K562 (cell line): ENCODE measurements around the gene FIS1. TPM values are rescaled to one million over a fixed set of nuclear protein-coding genes. Genes with fewer than 3 reads are reported as not detected.

Experiments
- FOXM1 ChIP-seq, 2 experiments: fragments of 450-650 bp in 1 of 2; sonication (generic) in 1 of 2; formaldehyde crosslinking in 1 of 2; IDR thresholded peaks; 2 replicates each; pipeline versions ENCODE4 v1.6.1 to v1.9.0; 2017 to 2022; ENCODE audit warnings: low read depth in 2 of 2, mild to moderate bottlenecking in 2 of 2, missing genetic modification reagents in 1 of 2, moderate library complexity in 1 of 2
- IRF9 ChIP-seq: fragments of 450-650 bp; IDR thresholded peaks from 2 replicates; pipeline ENCODE4 v1.6.1; 2016; ENCODE audit warnings: missing biosample characterization, missing genetic modification characterization
- RBM34 ChIP-seq: fragments of 200-400 bp; formaldehyde crosslinking; IDR thresholded peaks from 2 replicates; pipeline ENCODE4 v1.6.1; 2018; ENCODE audit warnings: low read length, borderline replicate concordance; ENCODE audit not compliant: insufficient read depth
- SPI1 ChIP-seq: IDR thresholded peaks from 2 replicates; pipeline ENCODE4 v1.6.1; 2011; ENCODE audit warnings: low read depth, low read length, control low read depth, borderline replicate concordance
- STAT5B ChIP-seq: fragments of 250-450 bp; sonication (Bioruptor Pico); IDR thresholded peaks from 2 replicates; pipeline ENCODE4 v1.8.0; 2021; ENCODE audit warnings: mild to moderate bottlenecking, inconsistent platforms
- ZBTB9 ChIP-seq: fragments of 450-650 bp; formaldehyde crosslinking; IDR thresholded peaks from 2 replicates; pipeline ENCODE4 v1.4.0; 2020; ENCODE audit warnings: mild to moderate bottlenecking, moderate library complexity
- ZFP30 ChIP-seq: fragments of 250-450 bp; sonication (Bioruptor Pico); IDR thresholded peaks from 2 replicates; pipeline ENCODE4 v1.8.0; 2022; ENCODE audit warnings: moderate library complexity, mild to moderate bottlenecking, inconsistent platforms, borderline replicate concordance
- ZFP36 ChIP-seq: fragments of 150-350 bp; IDR thresholded peaks from 2 replicates; pipeline ENCODE4 v1.6.1; 2018; ENCODE audit warnings: low read length, low read depth; ENCODE audit not compliant: partially characterized antibody
- ZNF175 ChIP-seq: fragments of 200-800 bp; sonication (Bioruptor generic); IDR thresholded peaks from 2 replicates; pipeline ENCODE4 v1.6.1; 2016; ENCODE audit warnings: low read depth, mild to moderate bottlenecking, missing genetic modification characterization, missing compliant biosample characterization
- ZNF398 ChIP-seq: fragments of 250-450 bp; sonication (Bioruptor Pico); IDR thresholded peaks from 2 replicates; pipeline ENCODE4 v1.8.0; 2021; ENCODE audit warnings: moderate library complexity, mild to moderate bottlenecking, inconsistent platforms
- ZNF561 ChIP-seq: fragments of 450-650 bp; formaldehyde crosslinking; conservative IDR thresholded peaks from 2 replicates; pipeline ENCODE4 v1.4.0; 2020; ENCODE audit warnings: mild to moderate bottlenecking, moderate library complexity
- ZNF77 ChIP-seq: fragments of 250-450 bp; sonication (Bioruptor Pico); IDR thresholded peaks from 2 replicates; pipeline ENCODE4 v1.5.0; 2020
- ZSCAN29 ChIP-seq: fragments of 450-650 bp; IDR thresholded peaks from 2 replicates; pipeline ENCODE4 v1.6.1; 2017
- polyA plus RNA-seq, 8 experiments: library from polyadenylated mRNA; depleted of rRNA in 4 of 8; stranded (reverse) in 5 of 8; unstranded in 3 of 8; fragments of >200 nt; fragmentation: Nextera tagmentation in 2 of 8; fragmentation: Illumina TruSeq in 1 of 8; extraction: Ambion mirVana in 2 of 8; extraction: Trizol in 1 of 8; gene quantifications; 2 replicates each; pipeline versions ENCODE4 v1.2.1 to v1.2.3, GENCODE V29; 2011 to 2014; ENCODE audit warnings: inconsistent platforms in 1 of 8, missing spikeins in 1 of 8
- total RNA-seq, 7 experiments: library from RNA; depleted of rRNA in 6 of 7; stranded (reverse); fragments of >200 nt in 6 of 7; fragmentation: Illumina TruSeq in 2 of 7; extraction: Trizol in 2 of 7; gene quantifications; 2 replicates each; pipeline versions ENCODE4 v1.2.1 to v1.2.3, GENCODE V29; 2011 to 2021; ENCODE audit warnings: low replicate concordance in 1 of 7
- TF ChIP-seq, protein P1 (sequence below): fragments of 200-800 bp; sonication (Bioruptor generic); IDR thresholded peaks from 2 replicates; pipeline ENCODE4 v1.6.1; 2016; ENCODE audit warnings: missing genetic modification characterization, missing compliant biosample characterization
- TF ChIP-seq, protein P2 (sequence below): fragments of 450-650 bp; IDR thresholded peaks from 2 replicates; pipeline ENCODE4 v1.6.1; 2014; ENCODE audit warnings: low read depth, mild to moderate bottlenecking, moderate library complexity, borderline replicate concordance

The FIS1 gene
- total and polyA plus RNA-seq, 9 of the 15 experiments (the other 6 are each of a cell fraction or from before 2014, with no cell fraction given) = 86.0 to 257 (median 144) TPM

GRCh38 chr7:101244375-101245146 lies at the start of gene FIS1 (continued):
- TF ChIP-seq ZNF398 (CRISPR knock-in tag) (no peak), RBM34 (no peak), FOXM1 (IDR thresholded peaks at IDR 0.05; ENCODE audit: low read depth) (no peak), FOXM1 (CRISPR knock-in tag; IDR thresholded peaks at IDR 0.05; ENCODE audit: low read depth) (peak; percentile 78; the same call in 1 of the 2 replicates), ZFP36 (no peak), ZNF175 (0 out of 2 replicates have a peak, but pooled peaks have one; percentile 52), IRF9 (tag) (peak; percentile 54; the same call in 1 of the 2 replicates), ZBTB9 (CRISPR knock-in tag) (peak; percentile 76), ZFP30 (CRISPR knock-in tag) (no peak), ZNF561 (CRISPR knock-in tag) (no peak), ZNF77 (no peak), ZSCAN29 (no peak), STAT5B (no peak), SPI1 (0 out of 2 replicates have a peak, but pooled peaks have one; percentile 32)
- TF ChIP-seq, protein P1, sequence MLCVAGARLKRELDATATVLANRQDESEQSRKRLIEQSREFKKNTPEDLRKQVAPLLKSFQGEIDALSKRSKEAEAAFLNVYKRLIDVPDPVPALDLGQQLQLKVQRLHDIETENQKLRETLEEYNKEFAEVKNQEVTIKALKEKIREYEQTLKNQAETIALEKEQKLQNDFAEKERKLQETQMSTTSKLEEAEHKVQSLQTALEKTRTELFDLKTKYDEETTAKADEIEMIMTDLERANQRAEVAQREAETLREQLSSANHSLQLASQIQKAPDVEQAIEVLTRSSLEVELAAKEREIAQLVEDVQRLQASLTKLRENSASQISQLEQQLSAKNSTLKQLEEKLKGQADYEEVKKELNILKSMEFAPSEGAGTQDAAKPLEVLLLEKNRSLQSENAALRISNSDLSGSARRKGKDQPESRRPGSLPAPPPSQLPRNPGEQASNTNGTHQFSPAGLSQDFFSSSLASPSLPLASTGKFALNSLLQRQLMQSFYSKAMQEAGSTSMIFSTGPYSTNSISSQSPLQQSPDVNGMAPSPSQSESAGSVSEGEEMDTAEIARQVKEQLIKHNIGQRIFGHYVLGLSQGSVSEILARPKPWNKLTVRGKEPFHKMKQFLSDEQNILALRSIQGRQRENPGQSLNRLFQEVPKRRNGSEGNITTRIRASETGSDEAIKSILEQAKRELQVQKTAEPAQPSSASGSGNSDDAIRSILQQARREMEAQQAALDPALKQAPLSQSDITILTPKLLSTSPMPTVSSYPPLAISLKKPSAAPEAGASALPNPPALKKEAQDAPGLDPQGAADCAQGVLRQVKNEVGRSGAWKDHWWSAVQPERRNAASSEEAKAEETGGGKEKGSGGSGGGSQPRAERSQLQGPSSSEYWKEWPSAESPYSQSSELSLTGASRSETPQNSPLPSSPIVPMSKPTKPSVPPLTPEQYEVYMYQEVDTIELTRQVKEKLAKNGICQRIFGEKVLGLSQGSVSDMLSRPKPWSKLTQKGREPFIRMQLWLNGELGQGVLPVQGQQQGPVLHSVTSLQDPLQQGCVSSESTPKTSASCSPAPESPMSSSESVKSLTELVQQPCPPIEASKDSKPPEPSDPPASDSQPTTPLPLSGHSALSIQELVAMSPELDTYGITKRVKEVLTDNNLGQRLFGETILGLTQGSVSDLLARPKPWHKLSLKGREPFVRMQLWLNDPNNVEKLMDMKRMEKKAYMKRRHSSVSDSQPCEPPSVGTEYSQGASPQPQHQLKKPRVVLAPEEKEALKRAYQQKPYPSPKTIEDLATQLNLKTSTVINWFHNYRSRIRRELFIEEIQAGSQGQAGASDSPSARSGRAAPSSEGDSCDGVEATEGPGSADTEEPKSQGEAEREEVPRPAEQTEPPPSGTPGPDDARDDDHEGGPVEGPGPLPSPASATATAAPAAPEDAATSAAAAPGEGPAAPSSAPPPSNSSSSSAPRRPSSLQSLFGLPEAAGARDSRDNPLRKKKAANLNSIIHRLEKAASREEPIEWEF = no peak
- TF ChIP-seq, protein P2, sequence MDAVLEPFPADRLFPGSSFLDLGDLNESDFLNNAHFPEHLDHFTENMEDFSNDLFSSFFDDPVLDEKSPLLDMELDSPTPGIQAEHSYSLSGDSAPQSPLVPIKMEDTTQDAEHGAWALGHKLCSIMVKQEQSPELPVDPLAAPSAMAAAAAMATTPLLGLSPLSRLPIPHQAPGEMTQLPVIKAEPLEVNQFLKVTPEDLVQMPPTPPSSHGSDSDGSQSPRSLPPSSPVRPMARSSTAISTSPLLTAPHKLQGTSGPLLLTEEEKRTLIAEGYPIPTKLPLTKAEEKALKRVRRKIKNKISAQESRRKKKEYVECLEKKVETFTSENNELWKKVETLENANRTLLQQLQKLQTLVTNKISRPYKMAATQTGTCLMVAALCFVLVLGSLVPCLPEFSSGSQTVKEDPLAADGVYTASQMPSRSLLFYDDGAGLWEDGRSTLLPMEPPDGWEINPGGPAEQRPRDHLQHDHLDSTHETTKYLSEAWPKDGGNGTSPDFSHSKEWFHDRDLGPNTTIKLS = peak; percentile 95
